Common myeloid progenitor, CD34-positive (primary cell): ENCODE measurements around the gene LPP.

Experiments
- CTCF ChIA-PET: fragments of 350-600 bp; sonication (Branson Sonifier 250); formaldehyde crosslinking; loops from one replicate; lab custom pipeline; 2021; ENCODE audit warnings: antibody characterized with exemption; lab: Charles Lee
- POLR2A ChIA-PET: fragments of 350-600 bp; sonication (Branson Sonifier 250); formaldehyde crosslinking; loops from one replicate; lab custom pipeline; 2021; ENCODE audit warnings: antibody characterized with exemption; lab: Charles Lee
- DNase-seq, 3 donors: peaks; one replicate each; pipeline versions ENCODE4 v3.0.0 to v3.0.0-alpha.2; 2013
- H3K27ac ChIP-seq, 2 experiments: 1 replicate in 1 of 2; 2 replicates in 1 of 2; pipeline ENCODE4 v1.7.0; 2013; ENCODE audit warnings: inconsistent platforms in 2 of 2, low read length in 2 of 2, mild to moderate bottlenecking in 2 of 2, low read depth in 1 of 2, moderate library complexity in 1 of 2; ENCODE audit not compliant: severe bottlenecking in 2 of 2, insufficient read depth in 1 of 2, poor library complexity in 1 of 2
- H3K27me3 ChIP-seq, 5 experiments: replicated peaks in 2 of 5; 1 replicate in 3 of 5; 2 replicates in 2 of 5; pipeline versions ENCODE4 v1.6.1 to v1.7.0; 2013; ENCODE audit warnings: low read length in 4 of 5, mild to moderate bottlenecking in 2 of 5, moderate library complexity in 2 of 5, inconsistent platforms in 1 of 5; ENCODE audit not compliant: insufficient read depth in 5 of 5, control insufficient read depth in 4 of 5
- H3K36me3 ChIP-seq, 4 experiments: 1 replicate in 2 of 4; 2 replicates in 2 of 4; pipeline versions ENCODE4 v1.6.1 to v1.7.0; 2013; ENCODE audit warnings: low read length in 3 of 4, control low read depth in 1 of 4, mild to moderate bottlenecking in 1 of 4; ENCODE audit not compliant: control insufficient read depth in 4 of 4, insufficient read depth in 4 of 4
- H3K4me1 ChIP-seq, 4 experiments: 1 replicate in 3 of 4; 2 replicates in 1 of 4; pipeline versions ENCODE4 v1.6.1 to v1.7.1; 2013; ENCODE audit warnings: low read length in 3 of 4, mild to moderate bottlenecking in 3 of 4, control low read depth in 1 of 4, inconsistent platforms in 1 of 4, moderate library complexity in 1 of 4; ENCODE audit not compliant: control insufficient read depth in 4 of 4, insufficient read depth in 4 of 4; ENCODE audit errors: control extremely low read depth in 1 of 4
- H3K4me3 ChIP-seq, 7 experiments: 1 replicate in 4 of 7; 2 replicates in 3 of 7; pipeline versions ENCODE4 v1.5.1 to v1.7.0; 2013; ENCODE audit warnings: mild to moderate bottlenecking in 7 of 7, low read length in 6 of 7, moderate library complexity in 6 of 7, inconsistent platforms in 2 of 7, low read depth in 2 of 7, control low read depth in 1 of 7; ENCODE audit not compliant: insufficient read depth in 4 of 7, control insufficient read depth in 1 of 7; ENCODE audit errors: extremely low read depth in 1 of 7
- H3K9me3 ChIP-seq, 5 experiments: 1 replicate in 4 of 5; 2 replicates in 1 of 5; pipeline versions ENCODE4 v1.6.1 to v1.7.1; 2013; ENCODE audit warnings: low read length in 4 of 5, mild to moderate bottlenecking in 2 of 5, inconsistent platforms in 1 of 5, low read depth in 1 of 5, moderate library complexity in 1 of 5; ENCODE audit not compliant: control insufficient read depth in 4 of 5, insufficient read depth in 2 of 5; ENCODE audit errors: control extremely low read depth in 1 of 5
- WGBS: methylation state at CpG from one replicate; pipeline ENCODE4 v1.1.5; 2013; ENCODE audit not compliant: insufficient coverage; 5-methylcytosine and 5-hydroxymethylcytosine counted together

LPP gene

GRCh38 chr3:188319569-188319968 lies 165.6 kb downstream of the LPP start:
- Histone ChIP-seq H3K27me3 (no peaks in the 10 kb centered on the region), H3K4me3 (no peak overlapping the region), H3K4me1 (peaks cover 0 to 2% (median 0%) of the 10 kb centered on the region in 4 experiments), H3K36me3 (no peaks in the 10 kb centered on the region), H3K27ac (no peak overlapping the region), H3K9me3 (no peaks in the 10 kb centered on the region)
- no peak for DNase-seq
- WGBS = no CpG with 5 or more reads among the region's 1 CpG
- ChIA-PET POLR2A (no interaction called here), CTCF (interaction anchor here (0.9 kb wide), 1 partner anchor 13 kb away, joined by 3 read pairs; no protein-coding TSS in a partner anchor)

GRCh38 chr3:188320757-188321156 lies 166.8 kb downstream of the LPP start:
- Histone ChIP-seq H3K27ac (no peak overlapping the region), H3K9me3 (no peaks in the 10 kb centered on the region)
- 100% methylated on average over 1 of the region's 3 CpGs for WGBS

GRCh38 chr3:188321258-188321657 lies 167.3 kb downstream of the LPP start:
- H3K4me1 ChIP-seq = peaks cover 0 to 2% (median 0%) of the 10 kb centered on the region in 4 experiments
- ChIA-PET CTCF (no interaction called here), POLR2A (no interaction called here)
- H3K9me3 ChIP-seq = no peaks in the 10 kb centered on the region
- H3K4me3 ChIP-seq = no peak overlapping the region
- no peaks in the 10 kb centered on the region for H3K27me3 ChIP-seq
- H3K27ac ChIP-seq = no peak overlapping the region
- DNase-seq = no peak
- H3K36me3 ChIP-seq = no peaks in the 10 kb centered on the region

More at GRCh38 chr3:188320757-188321156, 166.8 kb downstream of the LPP start:
- no peak overlapping the region for H3K4me3 ChIP-seq
- CTCF ChIA-PET = interaction anchor here (0.7 kb wide), 1 partner anchor 18 kb away, joined by 3 read pairs; no protein-coding TSS in a partner anchor
- DNase-seq = no peak
- peaks cover 0 to 2% (median 0%) of the 10 kb centered on the region in 4 experiments for H3K4me1 ChIP-seq
- H3K36me3 ChIP-seq = no peaks in the 10 kb centered on the region
- H3K27me3 ChIP-seq = no peaks in the 10 kb centered on the region
- POLR2A ChIA-PET = no interaction called here

- no peak for DNase-seq
- POLR2A ChIA-PET = no interaction called here
- Histone ChIP-seq H3K36me3 (no peaks in the 10 kb centered on the region), H3K4me3 (no peak overlapping the region), H3K27ac (no peak overlapping the region), H3K9me3 (no peaks in the 10 kb centered on the region), H3K4me1 (no peaks in the 10 kb centered on the region), H3K27me3 (no peaks in the 10 kb centered on the region)
- CTCF ChIA-PET = no interaction called here
- 100% methylated on average over 3 of the region's 4 CpGs for WGBS
Observed at GRCh38 chr3:188322135-188322887, 168.4 kb downstream of the LPP start.

GRCh38 chr3:188323067-188323842 lies 169.3 kb downstream of the LPP start:
- Histone ChIP-seq H3K27ac (no peak overlapping the region), H3K36me3 (peaks cover 0 to 3% (median 0%) of the 10 kb centered on the region in 4 experiments), H3K4me1 (no peaks in the 10 kb centered on the region), H3K27me3 (no peaks in the 10 kb centered on the region), H3K9me3 (peaks cover 0 to 3% (median 0%) of the 10 kb centered on the region in 5 experiments), H3K4me3 (no peak overlapping the region)
- no peak for DNase-seq
- ChIA-PET CTCF (interaction anchor here (0.6 kb wide), 1 partner anchor 173 kb away, joined by 3 read pairs; no protein-coding TSS in a partner anchor), POLR2A (interaction anchor here (0.6 kb wide), 1 partner anchor 263 kb away, joined by 3 read pairs; no protein-coding TSS in a partner anchor)
- 100% methylated on average over 2 of the region's 6 CpGs for WGBS

- 98% methylated on average over 8 of the region's 9 CpGs for WGBS
- peaks cover 0 to 3% (median 0%) of the 10 kb centered on the region in 5 experiments for H3K9me3 ChIP-seq
- no peaks in the 10 kb centered on the region for H3K4me1 ChIP-seq
- no peaks in the 10 kb centered on the region for H3K27me3 ChIP-seq
- peaks cover 0 to 3% (median 0%) of the 10 kb centered on the region in 4 experiments for H3K36me3 ChIP-seq
- POLR2A ChIA-PET = no interaction called here
- H3K4me3 ChIP-seq = no peak overlapping the region
- CTCF ChIA-PET = no interaction called here
- DNase-seq = peak in 1 of 3 donors; percentile 2
- no peak overlapping the region for H3K27ac ChIP-seq
Observed at GRCh38 chr3:188326111-188326510, 172.2 kb downstream of the LPP start.

- Histone ChIP-seq H3K4me3 (no peak overlapping the region), H3K9me3 (peaks cover 0 to 3% (median 0%) of the 10 kb centered on the region in 5 experiments), H3K27me3 (no peaks in the 10 kb centered on the region), H3K36me3 (peaks cover 0 to 3% (median 0%) of the 10 kb centered on the region in 4 experiments), H3K4me1 (no peaks in the 10 kb centered on the region), H3K27ac (no peak overlapping the region)
- ChIA-PET CTCF (no interaction called here), POLR2A (no interaction called here)
- DNase-seq = no peak
- no CpG with 5 or more reads among the region's 4 CpGs for WGBS
Observed at GRCh38 chr3:188326968-188327367, 173.0 kb downstream of the LPP start.
